HCT116 (cell line): ENCODE measurements around the gene MOCS1.

Source experiments
- ATF3 ChIP-seq: IDR thresholded peaks from 2 replicates; pipeline ENCODE4 v1.6.1; 2012
- CEBPB ChIP-seq: IDR thresholded peaks from 2 replicates; pipeline ENCODE4 v1.6.1; 2012; ENCODE audit warnings: low read depth
- EZH2 ChIP-seq: fragments of 200-600 bp; sonication (generic); IDR thresholded peaks from 2 replicates; pipeline ENCODE4 v1.6.1; 2017; ENCODE audit warnings: antibody characterized with exemption, mixed run types
- FOSL1 ChIP-seq: IDR thresholded peaks from 2 replicates; pipeline ENCODE4 v1.6.1; 2012; ENCODE audit warnings: low read depth
- POLR2A ChIP-seq: IDR thresholded peaks from 2 replicates; pipeline ENCODE4 v1.7.0; 2011; ENCODE audit warnings: borderline replicate concordance; ENCODE audit not compliant: insufficient read depth, insufficient read length; ENCODE audit errors: extremely low read depth
- RAD21 ChIP-seq: IDR thresholded peaks from 2 replicates; pipeline ENCODE4 v1.6.1; 2012; ENCODE audit warnings: low read depth, mild to moderate bottlenecking
- SP1 ChIP-seq: IDR thresholded peaks from 2 replicates; pipeline ENCODE4 v1.6.1; 2012; ENCODE audit warnings: low read depth
- ZBTB33 ChIP-seq: IDR thresholded peaks from 2 replicates; pipeline ENCODE4 v1.6.1; 2011; ENCODE audit warnings: mild to moderate bottlenecking, low read length, moderate library complexity; ENCODE audit not compliant: insufficient replicate concordance; ENCODE audit errors: extremely low read depth
- ZNF274 ChIP-seq: fragments of 200-500 bp; sonication (Bioruptor generic); IDR thresholded peaks from 2 replicates; pipeline ENCODE4 v1.6.1; 2014; ENCODE audit warnings: mild to moderate bottlenecking, low read depth, low read length, inconsistent platforms
- TF ChIP-seq, protein P1 (sequence below), 3 experiments: fragments of 200-600 bp in 1 of 3; sonication (generic) in 1 of 3; IDR thresholded peaks in 2 of 3; conservative IDR thresholded peaks in 1 of 3; 2 replicates each; pipeline ENCODE4 v1.5.1; 2012 to 2017; ENCODE audit warnings: low read depth in 2 of 3, low read length in 2 of 3, antibody characterized with exemption in 1 of 3, borderline replicate concordance in 1 of 3, control low read depth in 1 of 3, mild to moderate bottlenecking in 1 of 3, mixed read lengths in 1 of 3, mixed run types in 1 of 3, moderate library complexity in 1 of 3; ENCODE audit not compliant: insufficient read depth in 1 of 3
- TF ChIP-seq, protein P2 (sequence below): IDR thresholded peaks from 2 replicates; pipeline ENCODE4 v1.6.1; 2012; ENCODE audit warnings: low read depth
- TF ChIP-seq, protein P3 (sequence below): IDR thresholded peaks from 2 replicates; pipeline ENCODE4 v1.6.1; 2012

- TF ChIP-seq ATF3 (no peak), EZH2 (no peak), SP1 (no peak), RAD21 (no peak), POLR2A (no peak), ZBTB33 (no peak), ZNF274 (no peak), FOSL1 (no peak), CEBPB (no peak)
- TF ChIP-seq, protein P1, sequence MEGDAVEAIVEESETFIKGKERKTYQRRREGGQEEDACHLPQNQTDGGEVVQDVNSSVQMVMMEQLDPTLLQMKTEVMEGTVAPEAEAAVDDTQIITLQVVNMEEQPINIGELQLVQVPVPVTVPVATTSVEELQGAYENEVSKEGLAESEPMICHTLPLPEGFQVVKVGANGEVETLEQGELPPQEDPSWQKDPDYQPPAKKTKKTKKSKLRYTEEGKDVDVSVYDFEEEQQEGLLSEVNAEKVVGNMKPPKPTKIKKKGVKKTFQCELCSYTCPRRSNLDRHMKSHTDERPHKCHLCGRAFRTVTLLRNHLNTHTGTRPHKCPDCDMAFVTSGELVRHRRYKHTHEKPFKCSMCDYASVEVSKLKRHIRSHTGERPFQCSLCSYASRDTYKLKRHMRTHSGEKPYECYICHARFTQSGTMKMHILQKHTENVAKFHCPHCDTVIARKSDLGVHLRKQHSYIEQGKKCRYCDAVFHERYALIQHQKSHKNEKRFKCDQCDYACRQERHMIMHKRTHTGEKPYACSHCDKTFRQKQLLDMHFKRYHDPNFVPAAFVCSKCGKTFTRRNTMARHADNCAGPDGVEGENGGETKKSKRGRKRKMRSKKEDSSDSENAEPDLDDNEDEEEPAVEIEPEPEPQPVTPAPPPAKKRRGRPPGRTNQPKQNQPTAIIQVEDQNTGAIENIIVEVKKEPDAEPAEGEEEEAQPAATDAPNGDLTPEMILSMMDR (IDR thresholded peaks at IDR 0.05 in 2 of 3, conservative IDR thresholded peaks at IDR 0.05 in 1 of 3; ENCODE audit: borderline replicate concordance in 1 of 3, insufficient read depth in 1 of 3, low read depth in 2 of 3, low read length in 2 of 3): no peak
- TF ChIP-seq, protein P2, sequence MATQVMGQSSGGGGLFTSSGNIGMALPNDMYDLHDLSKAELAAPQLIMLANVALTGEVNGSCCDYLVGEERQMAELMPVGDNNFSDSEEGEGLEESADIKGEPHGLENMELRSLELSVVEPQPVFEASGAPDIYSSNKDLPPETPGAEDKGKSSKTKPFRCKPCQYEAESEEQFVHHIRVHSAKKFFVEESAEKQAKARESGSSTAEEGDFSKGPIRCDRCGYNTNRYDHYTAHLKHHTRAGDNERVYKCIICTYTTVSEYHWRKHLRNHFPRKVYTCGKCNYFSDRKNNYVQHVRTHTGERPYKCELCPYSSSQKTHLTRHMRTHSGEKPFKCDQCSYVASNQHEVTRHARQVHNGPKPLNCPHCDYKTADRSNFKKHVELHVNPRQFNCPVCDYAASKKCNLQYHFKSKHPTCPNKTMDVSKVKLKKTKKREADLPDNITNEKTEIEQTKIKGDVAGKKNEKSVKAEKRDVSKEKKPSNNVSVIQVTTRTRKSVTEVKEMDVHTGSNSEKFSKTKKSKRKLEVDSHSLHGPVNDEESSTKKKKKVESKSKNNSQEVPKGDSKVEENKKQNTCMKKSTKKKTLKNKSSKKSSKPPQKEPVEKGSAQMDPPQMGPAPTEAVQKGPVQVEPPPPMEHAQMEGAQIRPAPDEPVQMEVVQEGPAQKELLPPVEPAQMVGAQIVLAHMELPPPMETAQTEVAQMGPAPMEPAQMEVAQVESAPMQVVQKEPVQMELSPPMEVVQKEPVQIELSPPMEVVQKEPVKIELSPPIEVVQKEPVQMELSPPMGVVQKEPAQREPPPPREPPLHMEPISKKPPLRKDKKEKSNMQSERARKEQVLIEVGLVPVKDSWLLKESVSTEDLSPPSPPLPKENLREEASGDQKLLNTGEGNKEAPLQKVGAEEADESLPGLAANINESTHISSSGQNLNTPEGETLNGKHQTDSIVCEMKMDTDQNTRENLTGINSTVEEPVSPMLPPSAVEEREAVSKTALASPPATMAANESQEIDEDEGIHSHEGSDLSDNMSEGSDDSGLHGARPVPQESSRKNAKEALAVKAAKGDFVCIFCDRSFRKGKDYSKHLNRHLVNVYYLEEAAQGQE: no peak
- TF ChIP-seq, protein P3, sequence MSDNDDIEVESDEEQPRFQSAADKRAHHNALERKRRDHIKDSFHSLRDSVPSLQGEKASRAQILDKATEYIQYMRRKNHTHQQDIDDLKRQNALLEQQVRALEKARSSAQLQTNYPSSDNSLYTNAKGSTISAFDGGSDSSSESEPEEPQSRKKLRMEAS: no peak
Measured at GRCh38 chr6:39905640-39905975, 28.7 kb downstream of the MOCS1 start.
